HG03432 (cell line): ENCODE data around the gene RAB4A.

ENCODE experiments used
- ATAC-seq: cut with Tn5 transposase; IDR thresholded peaks from one replicate; pipeline ENCODE4 v1.9.1; 2021; ENCODE audit warnings: mild to moderate bottlenecking, moderate library complexity; ENCODE audit not compliant: unreplicated experiment

RAB4A gene

GRCh38 chr1:229270547-229271447 is at the start of gene RAB4A:
Gene RAB4A (plus strand): TSS chr1:229271111. CDS start chr1:229271340, 229 bp downstream.
- peak; percentile 93 for ATAC-seq

- no peak for ATAC-seq
These were observed 48.8 kb upstream of the RAB4A start for GRCh38 chr1:229222081-229222480.

GRCh38 chr1:229223498-229223897 is 47.4 kb upstream of the RAB4A start:
- no peak for ATAC-seq

GRCh38 chr1:229224308-229224707 is 46.6 kb upstream of the RAB4A start:
- ATAC-seq: no peak

GRCh38 chr1:229225331-229225782 is 45.6 kb upstream of the RAB4A start:
- ATAC-seq: no peak

GRCh38 chr1:229226796-229227195 is 44.1 kb upstream of the RAB4A start:
- no peak for ATAC-seq

GRCh38 chr1:229227298-229227919 is 43.5 kb upstream of the RAB4A start:
- ATAC-seq: peak; percentile 40

- no peak for ATAC-seq
These were observed 42.4 kb upstream of the RAB4A start for GRCh38 chr1:229228522-229228921.

- ATAC-seq: no peak
These were observed 41.7 kb upstream of the RAB4A start for GRCh38 chr1:229229137-229229720.

- no peak for ATAC-seq
These were observed 41.2 kb upstream of the RAB4A start for GRCh38 chr1:229229721-229230139.

- ATAC-seq: peak; percentile 73
These were observed 40.6 kb upstream of the RAB4A start for GRCh38 chr1:229230140-229230892.

GRCh38 chr1:229230893-229231753 is 39.8 kb upstream of the RAB4A start:
- no peak for ATAC-seq

- ATAC-seq: no peak
These were observed 39.2 kb upstream of the RAB4A start for GRCh38 chr1:229231754-229232119.

GRCh38 chr1:229234870-229235472 is 35.9 kb upstream of the RAB4A start:
- no peak for ATAC-seq

GRCh38 chr1:229237320-229237719 is 33.6 kb upstream of the RAB4A start:
- ATAC-seq: no peak

GRCh38 chr1:229238231-229238630 is 32.7 kb upstream of the RAB4A start:
- ATAC-seq: no peak

GRCh38 chr1:229238674-229239415 is 32.1 kb upstream of the RAB4A start:
- no peak for ATAC-seq

GRCh38 chr1:229240532-229240931 is 30.4 kb upstream of the RAB4A start:
- no peak for ATAC-seq

- ATAC-seq: no peak
These were observed 29.5 kb upstream of the RAB4A start for GRCh38 chr1:229241390-229241789.
